H1 (cell line): ENCODE measurements around the gene HMOX2. TPM values are rescaled to one million over a fixed set of nuclear protein-coding genes. Genes with fewer than 3 reads are reported as not detected.

Experiments
- CTCF ChIA-PET: fragments of 300-600 bp; sonication (Branson Sonifier 250); formaldehyde crosslinking; loops from one replicate; lab custom pipeline; 2021; ENCODE audit not compliant: partially characterized antibody; lab: Charles Lee
- POLR2A ChIA-PET: fragments of 300-600 bp; sonication (Branson Sonifier 250); formaldehyde crosslinking; loops from one replicate; lab custom pipeline; 2021; ENCODE audit warnings: inconsistent platforms; ENCODE audit not compliant: partially characterized antibody; lab: Charles Lee
- DNase-seq, 2 experiments: peaks; one replicate each; pipeline versions ENCODE4 v3.0.0 to v3.0.0-alpha.2; 2010 to 2022; ENCODE audit warnings: low spot score in 2 of 2, low read depth in 1 of 2, mixed read lengths in 1 of 2
- FAIRE-seq: peaks from 2 replicates; lab custom pipeline; 2011; peaks lifted over from hg19 to GRCh38; lab: Jason Lieb, UNC
- H2AFZ ChIP-seq: 2 replicates; pipeline ENCODE4 v1.8.1; 2012; ENCODE audit warnings: low read length, inconsistent platforms
- H2AK5ac ChIP-seq: 2 replicates; pipeline ENCODE4 v1.6.1; 2013; ENCODE audit warnings: low read depth, low read length
- H2BK120ac ChIP-seq: replicated peaks from 2 replicates; pipeline ENCODE3; 2013; ENCODE audit warnings: low read depth, low read length, inconsistent platforms
- H2BK12ac ChIP-seq: 2 replicates; pipeline ENCODE4 v1.6.1; 2013; ENCODE audit warnings: low read depth, low read length
- H2BK15ac ChIP-seq: 2 replicates; pipeline ENCODE4 v1.6.1; 2013; ENCODE audit warnings: low read length
- H2BK20ac ChIP-seq: 2 replicates; pipeline ENCODE4 v1.6.1; 2013; ENCODE audit warnings: low read length
- H2BK5ac ChIP-seq: 2 replicates; pipeline ENCODE4 v1.6.1; 2013; ENCODE audit warnings: low read depth, low read length
- H3K14ac ChIP-seq: 2 replicates; pipeline ENCODE4 v1.6.1; 2013; ENCODE audit warnings: inconsistent platforms; ENCODE audit not compliant: insufficient read length
- H3K18ac ChIP-seq: 2 replicates; pipeline ENCODE4 v1.6.1; 2013; ENCODE audit warnings: low read length; ENCODE audit errors: extremely low read depth
- H3K23ac ChIP-seq: 2 replicates; pipeline ENCODE4 v1.6.1; 2013; ENCODE audit warnings: inconsistent platforms; ENCODE audit not compliant: insufficient read length
- H3K23me2 ChIP-seq: 2 replicates; pipeline ENCODE4 v1.6.1; 2013; ENCODE audit warnings: low read depth, low read length
- H3K27ac ChIP-seq: 2 replicates; pipeline ENCODE4 v1.6.1; 2011; ENCODE audit warnings: low read depth, low read length, inconsistent platforms
- H3K27me3 ChIP-seq, 4 experiments: replicated peaks in 1 of 4; 1 replicate in 1 of 4; 2 replicates in 3 of 4; pipeline versions ENCODE4 v1.6.1 to v1.8.1; 2011 to 2013; ENCODE audit warnings: low read length in 3 of 4, mild to moderate bottlenecking in 3 of 4, inconsistent platforms in 2 of 4, mixed read lengths in 2 of 4, moderate library complexity in 1 of 4; ENCODE audit not compliant: control insufficient read depth in 3 of 4, insufficient read depth in 3 of 4; ENCODE audit errors: extremely low read depth in 1 of 4
- H3K36me3 ChIP-seq, 4 experiments: 2 replicates each; pipeline versions ENCODE4 v1.6.1 to v1.8.1; 2011 to 2013; ENCODE audit warnings: mild to moderate bottlenecking in 4 of 4, low read length in 3 of 4, moderate library complexity in 2 of 4, control low read depth in 1 of 4, inconsistent platforms in 1 of 4; ENCODE audit not compliant: insufficient read depth in 4 of 4, control insufficient read depth in 2 of 4
- H3K4ac ChIP-seq: replicated peaks from 2 replicates; pipeline ENCODE3; 2013; ENCODE audit warnings: low read length, low read depth, mixed read lengths, inconsistent platforms; ENCODE audit not compliant: insufficient read length
- H3K4me1 ChIP-seq, 4 experiments: replicated peaks in 1 of 4; 1 replicate in 1 of 4; 2 replicates in 3 of 4; pipeline versions ENCODE4 v1.6.1 to v1.8.1; 2011 to 2013; ENCODE audit warnings: low read length in 3 of 4, inconsistent platforms in 2 of 4, mixed read lengths in 1 of 4; ENCODE audit not compliant: insufficient read depth in 4 of 4, control insufficient read depth in 3 of 4
- H3K4me2 ChIP-seq, 2 experiments: 2 replicates each; pipeline versions ENCODE4 v1.6.1 to v1.8.1; 2011 to 2013; ENCODE audit warnings: low read depth in 2 of 2, low read length in 2 of 2, control low read depth in 1 of 2, inconsistent platforms in 1 of 2, mild to moderate bottlenecking in 1 of 2; ENCODE audit not compliant: insufficient read depth in 1 of 2
- H3K4me3 ChIP-seq, 4 experiments: fragments of 200-600, 300-600 bp in 1 of 4; sonication (generic), shearing (Covaris generic), sonication (Bioruptor Twin) in 1 of 4; 2 replicates each; pipeline versions ENCODE4 v1.5.1 to v1.8.1; 2011 to 2016; ENCODE audit warnings: low read length in 4 of 4, low read depth in 3 of 4, control low read depth in 2 of 4, inconsistent platforms in 2 of 4, mild to moderate bottlenecking in 2 of 4, mixed read lengths in 1 of 4, moderate library complexity in 1 of 4; ENCODE audit not compliant: insufficient read depth in 2 of 4; ENCODE audit errors: extremely low read depth in 1 of 4
- H3K56ac ChIP-seq: replicated peaks from 2 replicates; pipeline ENCODE3; 2013; ENCODE audit warnings: low read depth, mild to moderate bottlenecking, mixed read lengths, low read length, inconsistent platforms; ENCODE audit not compliant: insufficient read length
- H3K79me1 ChIP-seq: 2 replicates; pipeline ENCODE4 v1.6.1; 2013; ENCODE audit warnings: low read depth, low read length, control low read depth
- H3K79me2 ChIP-seq, 2 experiments: 2 replicates each; pipeline versions ENCODE4 v1.6.1 to v1.8.1; 2012 to 2013; ENCODE audit warnings: low read length in 2 of 2, mild to moderate bottlenecking in 2 of 2, inconsistent platforms in 1 of 2; ENCODE audit not compliant: insufficient read depth in 2 of 2, control insufficient read depth in 1 of 2
- H3K9ac ChIP-seq, 4 experiments: replicated peaks in 1 of 4; 1 replicate in 1 of 4; 2 replicates in 3 of 4; pipeline versions ENCODE4 v1.6.1 to v1.8.1; 2011 to 2013; ENCODE audit warnings: low read depth in 3 of 4, low read length in 3 of 4, control low read depth in 2 of 4, mild to moderate bottlenecking in 2 of 4, moderate library complexity in 2 of 4, inconsistent platforms in 1 of 4; ENCODE audit errors: extremely low read depth in 1 of 4
- H3K9me3 ChIP-seq, 2 experiments: 2 replicates each; pipeline versions ENCODE4 v1.6.1 to v1.8.1; 2012 to 2013; ENCODE audit warnings: mild to moderate bottlenecking in 2 of 2, moderate library complexity in 2 of 2, control low read depth in 1 of 2, inconsistent platforms in 1 of 2, low read depth in 1 of 2, low read length in 1 of 2, mixed read lengths in 1 of 2; ENCODE audit not compliant: insufficient read depth in 2 of 2
- H4K20me1 ChIP-seq, 2 experiments: replicated peaks in 1 of 2; 2 replicates each; pipeline versions ENCODE3 to v1.8.1; 2011 to 2013; ENCODE audit warnings: inconsistent platforms in 2 of 2, low read length in 2 of 2, mild to moderate bottlenecking in 1 of 2; ENCODE audit not compliant: insufficient read depth in 2 of 2, control insufficient read depth in 1 of 2
- H4K5ac ChIP-seq: 2 replicates; pipeline ENCODE4 v1.6.1; 2013; ENCODE audit warnings: low read length, low read depth, mixed read lengths, inconsistent platforms; ENCODE audit not compliant: insufficient read length
- H4K8ac ChIP-seq: 2 replicates; pipeline ENCODE4 v1.8.0; 2013; ENCODE audit warnings: mild to moderate bottlenecking, moderate library complexity, low read length, inconsistent platforms; ENCODE audit not compliant: insufficient read depth; ENCODE audit errors: extremely low read depth
- H4K91ac ChIP-seq: replicated peaks from 2 replicates; pipeline ENCODE3; 2013; ENCODE audit warnings: low read length, mixed read lengths, inconsistent platforms; ENCODE audit not compliant: insufficient read length
- ATF3 ChIP-seq: IDR thresholded peaks from 2 replicates; pipeline ENCODE4 v1.6.1; 2011; ENCODE audit warnings: low read depth, mild to moderate bottlenecking, low read length; ENCODE audit not compliant: insufficient read depth
- JUN ChIP-seq: IDR thresholded peaks from 2 replicates; pipeline ENCODE4 v1.6.1; 2011; ENCODE audit warnings: low read depth, mild to moderate bottlenecking, improper control_type of control experiment, low read length
- POLR2AphosphoS5 ChIP-seq: IDR thresholded peaks from 2 replicates; pipeline ENCODE4 v1.6.1; 2011; ENCODE audit warnings: low read depth, low read length
- RBBP5 ChIP-seq: IDR thresholded peaks from 2 replicates; pipeline ENCODE4 v1.7.1; 2012; ENCODE audit warnings: low read depth, mild to moderate bottlenecking, inconsistent platforms, low read length, moderate library complexity, borderline replicate concordance
- SIX5 ChIP-seq: IDR thresholded peaks from 2 replicates; pipeline ENCODE4 v1.6.1; 2011; ENCODE audit warnings: mild to moderate bottlenecking, low read depth, low read length
- SUZ12 ChIP-seq: fragments of 200-600 bp; sonication (generic); IDR thresholded peaks from 2 replicates; pipeline ENCODE4 v1.6.1; 2012; ENCODE audit warnings: mild to moderate bottlenecking, inconsistent platforms, low read length, moderate library complexity, mixed read lengths
- TBP ChIP-seq: IDR thresholded peaks from 2 replicates; pipeline ENCODE4 v1.6.1; 2011; ENCODE audit warnings: low read depth, low read length, improper control_type of control experiment
- TEAD4 ChIP-seq: IDR thresholded peaks from 2 replicates; pipeline ENCODE4 v1.6.1; 2012; ENCODE audit warnings: low read depth, low read length, inconsistent platforms, mixed read lengths
- ZNF274 ChIP-seq: IDR thresholded peaks from 2 replicates; pipeline ENCODE4 v1.7.0; 2012; ENCODE audit warnings: low read length, borderline replicate concordance; ENCODE audit errors: extremely low read depth
- WGBS, 2 experiments: shearing (Covaris generic) in 1 of 2; methylation state at CpG; one replicate each; pipeline versions ENCODE4 v1.1.6 to v1.1.7; 2013 to 2015; ENCODE audit warnings: low lambda C conversion rate in 2 of 2, mixed read lengths in 2 of 2, inconsistent platforms in 1 of 2, low coverage in 1 of 2, missing lambda C conversion rate in 1 of 2; ENCODE audit not compliant: insufficient replicate concordance in 2 of 2, insufficient coverage in 1 of 2, insufficient read length in 1 of 2; ENCODE audit errors: extremely low coverage in 1 of 2, missing lambda C conversion rate in 1 of 2; 5-methylcytosine and 5-hydroxymethylcytosine counted together
- polyA plus RNA-seq, 7 experiments: library from polyadenylated mRNA; depleted of rRNA in 3 of 7; stranded (reverse) in 5 of 7; unstranded in 2 of 7; fragments of >200 nt in 5 of 7; fragments of 200-250 nt in 2 of 7; gene quantifications; 1 replicate in 5 of 7; 2 replicates in 1 of 7; 4 replicates in 1 of 7; pipeline versions ENCODE4 v1.2.1 to v1.2.3, GENCODE V29; 2011 to 2013; ENCODE audit warnings: missing spikeins in 2 of 7, mixed read lengths in 2 of 7
- total RNA-seq: library from RNA; stranded (reverse); fragmentation: NEBNext Ultra II Directional; extraction: Animal tissue kit (Norgen Biotek cat#: 25700); gene quantifications from 2 replicates; pipeline ENCODE4 v1.2.1, GENCODE V29; 2021

HMOX2 gene
- total and polyA plus RNA-seq, 2 of the 8 experiments (the other 6 are each of a cell fraction or from before 2014, with no cell fraction given), result 36.5 to 48.4 TPM

- peaks cover 0 to 6% of the 10 kb centered on the region in 2 experiments; a peak in 1 of 4 replicates for H3K79me2 ChIP-seq
- no peak for FAIRE-seq
- H3K23me2 ChIP-seq, result no peaks in the 10 kb centered on the region
- H2BK12ac ChIP-seq, result no peak overlapping the region
- H3K79me1 ChIP-seq, result no peaks in the 10 kb centered on the region
- TF ChIP-seq TEAD4, result no peak
- TF ChIP-seq JUN, result no peak
- TF ChIP-seq SUZ12, result no peak
- TF ChIP-seq ATF3, result no peak
- no peak for TF ChIP-seq ZNF274
- no peak for TF ChIP-seq TBP
- TF ChIP-seq SIX5, result no peak
- TF ChIP-seq POLR2AphosphoS5, result no peak
- no peak for TF ChIP-seq RBBP5
- TF ChIP-seq, all 59 proteins: peak for 0
- H2AFZ ChIP-seq, result no peak overlapping the region
- no peak overlapping the region for H3K27ac ChIP-seq
- ChIA-PET POLR2A (no interaction called here), CTCF (interaction anchor here (1.0 to 2.3 kb wide), 5 partner anchors 10 to 52 kb away, joined by 3 to 15 read pairs (median 3); partner anchors contain the start of gene HMOX2)
- no peak overlapping the region for H3K56ac ChIP-seq
- H2AK5ac ChIP-seq, result no peak overlapping the region
- H2BK5ac ChIP-seq, result no peak overlapping the region
- H3K4me2 ChIP-seq, result no peak overlapping the region
- no peak overlapping the region for H2BK15ac ChIP-seq
- H4K20me1 ChIP-seq, result no peaks in the 10 kb centered on the region
- no peak overlapping the region for H4K91ac ChIP-seq
- H4K8ac ChIP-seq, result no peak overlapping the region
- H3K23ac ChIP-seq, result no peak overlapping the region
- H3K9me3 ChIP-seq, result no peaks in the 10 kb centered on the region
- no peak overlapping the region for H2BK120ac ChIP-seq
- DNase-seq, result no peak
- H3K9ac ChIP-seq, result no peak overlapping the region
- no peaks in the 10 kb centered on the region for H3K4me1 ChIP-seq
- H3K4ac ChIP-seq, result no peak overlapping the region
- WGBS, 2 experiments, result 90% methylated on average over 4 of the region's 4 CpGs; no CpG with 5 or more reads in 1 of the 2 experiments
- H3K4me3 ChIP-seq, result no peak overlapping the region
- no peak overlapping the region for H2BK20ac ChIP-seq
- no peaks in the 10 kb centered on the region; a peak in 1 of 8 replicates for H3K36me3 ChIP-seq
- H3K14ac ChIP-seq, result no peak overlapping the region
- no peaks in the 10 kb centered on the region for H3K27me3 ChIP-seq
- no peak overlapping the region for H4K5ac ChIP-seq
- H3K18ac ChIP-seq, result no peak overlapping the region
These were observed 20.1 kb downstream of the HMOX2 start for GRCh38 chr16:4496305-4496704.
